HepG2 (cell line): ENCODE measurements around the gene DUS1L. TPM values are rescaled to one million over a fixed set of nuclear protein-coding genes. Genes with fewer than 3 reads are reported as not detected.

Experiments
- CCDC6 ChIP-seq: sonication (generic); formaldehyde crosslinking; IDR thresholded peaks from 2 replicates; pipeline ENCODE4 v1.8.1; 2022; ENCODE audit warnings: mild to moderate bottlenecking, missing genetic modification reagents, moderate library complexity
- CSRNP1 ChIP-seq: sonication (generic); formaldehyde crosslinking; IDR thresholded peaks from 2 replicates; pipeline ENCODE4 v1.8.1; 2023; ENCODE audit warnings: mild to moderate bottlenecking, missing genetic modification reagents
- DZIP1 ChIP-seq: sonication (generic); formaldehyde crosslinking; IDR thresholded peaks from 2 replicates; pipeline ENCODE4 v1.5.0; 2020; ENCODE audit warnings: mild to moderate bottlenecking, missing genetic modification reagents
- GMEB2 ChIP-seq: IDR thresholded peaks from 2 replicates; pipeline ENCODE4 v1.6.1; 2016; ENCODE audit warnings: missing biosample characterization, missing genetic modification reagents, low read depth
- KMT2A ChIP-seq: sonication (generic); formaldehyde crosslinking; IDR thresholded peaks from 2 replicates; pipeline ENCODE4 v1.4.0; 2020; ENCODE audit warnings: missing genetic modification reagents
- MED8 ChIP-seq: sonication (generic); formaldehyde crosslinking; IDR thresholded peaks from 2 replicates; pipeline ENCODE4 v1.8.1; 2023; ENCODE audit warnings: mild to moderate bottlenecking, missing genetic modification reagents; ENCODE audit not compliant: insufficient replicate concordance
- NFKBIZ ChIP-seq: IDR thresholded peaks from 2 replicates; pipeline ENCODE4 v1.6.1; 2018; ENCODE audit warnings: missing genetic modification reagents, missing compliant biosample characterization
- NRL ChIP-seq: sonication (generic); formaldehyde crosslinking; IDR thresholded peaks from 2 replicates; pipeline ENCODE4 v1.5.0; 2020; ENCODE audit warnings: missing genetic modification reagents, mild to moderate bottlenecking, moderate library complexity, borderline replicate concordance
- TSC22D2 ChIP-seq: sonication (generic); formaldehyde crosslinking; IDR thresholded peaks from 2 replicates; pipeline ENCODE4 v1.5.1; 2020; ENCODE audit warnings: missing genetic modification reagents, mild to moderate bottlenecking, borderline replicate concordance
- ZBTB37 ChIP-seq: sonication (generic); formaldehyde crosslinking; IDR thresholded peaks from 2 replicates; pipeline ENCODE4 v1.4.0; 2020; ENCODE audit warnings: mild to moderate bottlenecking, missing genetic modification reagents
- ZNF264 ChIP-seq: sonication (generic); formaldehyde crosslinking; IDR thresholded peaks from 2 replicates; pipeline ENCODE4 v1.4.0; 2020; ENCODE audit warnings: missing genetic modification reagents
- ZNF317 ChIP-seq: sonication (generic); formaldehyde crosslinking; IDR thresholded peaks from 2 replicates; pipeline ENCODE4 v1.5.0; 2020; ENCODE audit warnings: mild to moderate bottlenecking, missing genetic modification reagents
- ZNF530 ChIP-seq: sonication (generic); formaldehyde crosslinking; IDR thresholded peaks from 2 replicates; pipeline ENCODE4 v1.5.0; 2020; ENCODE audit warnings: low read depth, mild to moderate bottlenecking, missing genetic modification reagents
- polyA plus RNA-seq, 8 experiments: library from polyadenylated mRNA; depleted of rRNA in 3 of 8; stranded (reverse) in 7 of 8; unstranded in 1 of 8; fragments of >200 nt; fragmentation: Illumina TruSeq in 4 of 8; extraction: Trizol in 4 of 8; gene quantifications; 2 replicates each; pipeline versions ENCODE4 v1.2.1 to v1.2.3, GENCODE V29; 2011 to 2016; ENCODE audit warnings: low read depth in 4 of 8, missing spikeins in 1 of 8, mixed read lengths in 1 of 8; ENCODE audit not compliant: insufficient read depth in 1 of 8
- total RNA-seq, 5 experiments: library from RNA; depleted of rRNA; stranded (reverse); fragments of >200 nt; fragmentation: Illumina TruSeq; extraction: Trizol; gene quantifications; 2 replicates each; pipeline ENCODE4 v1.2.3, GENCODE V29; 2016; ENCODE audit warnings: low read depth in 1 of 5
- TF ChIP-seq, protein P1 (sequence below): sonication (generic); formaldehyde crosslinking; IDR thresholded peaks from 2 replicates; pipeline ENCODE4 v1.5.0; 2020; ENCODE audit warnings: mild to moderate bottlenecking, missing genetic modification reagents
- TF ChIP-seq, protein P2 (sequence below): IDR thresholded peaks from 2 replicates; pipeline ENCODE4 v1.4.0; 2020; ENCODE audit warnings: mild to moderate bottlenecking, missing genetic modification reagents

DUS1L gene
- total and polyA plus RNA-seq, 2 of the 13 experiments (the other 11 are each of a cell fraction or from before 2014, with no cell fraction given): 81.0 to 109 TPM

GRCh38 chr17:82037092-82037888 lies 28.3 kb downstream of the DUS1L start, which contains the start of gene DCXR (continued):
- TF ChIP-seq, protein P1, sequence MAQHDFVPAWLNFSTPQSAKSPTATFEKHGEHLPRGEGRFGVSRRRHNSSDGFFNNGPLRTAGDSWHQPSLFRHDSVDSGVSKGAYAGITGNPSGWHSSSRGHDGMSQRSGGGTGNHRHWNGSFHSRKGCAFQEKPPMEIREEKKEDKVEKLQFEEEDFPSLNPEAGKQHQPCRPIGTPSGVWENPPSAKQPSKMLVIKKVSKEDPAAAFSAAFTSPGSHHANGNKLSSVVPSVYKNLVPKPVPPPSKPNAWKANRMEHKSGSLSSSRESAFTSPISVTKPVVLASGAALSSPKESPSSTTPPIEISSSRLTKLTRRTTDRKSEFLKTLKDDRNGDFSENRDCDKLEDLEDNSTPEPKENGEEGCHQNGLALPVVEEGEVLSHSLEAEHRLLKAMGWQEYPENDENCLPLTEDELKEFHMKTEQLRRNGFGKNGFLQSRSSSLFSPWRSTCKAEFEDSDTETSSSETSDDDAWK (CRISPR knock-in tag): no peak
- peak; percentile 68; the same call in 1 of the 2 replicates for TF ChIP-seq NFKBIZ (CRISPR knock-in tag)
- no peak for TF ChIP-seq ZNF530 (CRISPR knock-in tag)
- peak; percentile 48; the same call in 1 of the 2 replicates for TF ChIP-seq DZIP1 (CRISPR knock-in tag)
- TF ChIP-seq MED8 (CRISPR knock-in tag): no peak
- TF ChIP-seq CCDC6: peak; percentile 91
- TF ChIP-seq ZNF317: no peak
- TF ChIP-seq TSC22D2 (CRISPR knock-in tag): peak; percentile 26; the same call in 1 of the 2 replicates
- TF ChIP-seq ZNF264 (CRISPR knock-in tag): no peak
- peak; percentile 83 for TF ChIP-seq CSRNP1 (CRISPR knock-in tag)
- peak; percentile 61; the same call in 1 of the 2 replicates for TF ChIP-seq KMT2A (CRISPR knock-in tag)
- TF ChIP-seq, protein P2, sequence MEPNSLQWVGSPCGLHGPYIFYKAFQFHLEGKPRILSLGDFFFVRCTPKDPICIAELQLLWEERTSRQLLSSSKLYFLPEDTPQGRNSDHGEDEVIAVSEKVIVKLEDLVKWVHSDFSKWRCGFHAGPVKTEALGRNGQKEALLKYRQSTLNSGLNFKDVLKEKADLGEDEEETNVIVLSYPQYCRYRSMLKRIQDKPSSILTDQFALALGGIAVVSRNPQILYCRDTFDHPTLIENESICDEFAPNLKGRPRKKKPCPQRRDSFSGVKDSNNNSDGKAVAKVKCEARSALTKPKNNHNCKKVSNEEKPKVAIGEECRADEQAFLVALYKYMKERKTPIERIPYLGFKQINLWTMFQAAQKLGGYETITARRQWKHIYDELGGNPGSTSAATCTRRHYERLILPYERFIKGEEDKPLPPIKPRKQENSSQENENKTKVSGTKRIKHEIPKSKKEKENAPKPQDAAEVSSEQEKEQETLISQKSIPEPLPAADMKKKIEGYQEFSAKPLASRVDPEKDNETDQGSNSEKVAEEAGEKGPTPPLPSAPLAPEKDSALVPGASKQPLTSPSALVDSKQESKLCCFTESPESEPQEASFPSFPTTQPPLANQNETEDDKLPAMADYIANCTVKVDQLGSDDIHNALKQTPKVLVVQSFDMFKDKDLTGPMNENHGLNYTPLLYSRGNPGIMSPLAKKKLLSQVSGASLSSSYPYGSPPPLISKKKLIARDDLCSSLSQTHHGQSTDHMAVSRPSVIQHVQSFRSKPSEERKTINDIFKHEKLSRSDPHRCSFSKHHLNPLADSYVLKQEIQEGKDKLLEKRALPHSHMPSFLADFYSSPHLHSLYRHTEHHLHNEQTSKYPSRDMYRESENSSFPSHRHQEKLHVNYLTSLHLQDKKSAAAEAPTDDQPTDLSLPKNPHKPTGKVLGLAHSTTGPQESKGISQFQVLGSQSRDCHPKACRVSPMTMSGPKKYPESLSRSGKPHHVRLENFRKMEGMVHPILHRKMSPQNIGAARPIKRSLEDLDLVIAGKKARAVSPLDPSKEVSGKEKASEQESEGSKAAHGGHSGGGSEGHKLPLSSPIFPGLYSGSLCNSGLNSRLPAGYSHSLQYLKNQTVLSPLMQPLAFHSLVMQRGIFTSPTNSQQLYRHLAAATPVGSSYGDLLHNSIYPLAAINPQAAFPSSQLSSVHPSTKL (CRISPR knock-in tag): peak; percentile 68; the same call in 1 of the 2 replicates
- no peak for TF ChIP-seq ZBTB37
- no peak for TF ChIP-seq GMEB2 (CRISPR knock-in tag)
- 0 out of 2 replicates have a peak, but pooled peaks have one; percentile 50 for TF ChIP-seq NRL (CRISPR knock-in tag)
